ENCODE data around the gene ICE1. TPM values are rescaled to one million over a fixed set of nuclear protein-coding genes. Genes with fewer than 3 reads are reported as not detected.
"Not testable (repeated sequence)": the region's sequence is repeated elsewhere in the genome, so short reads cannot be mapped to it uniquely, and the experiment has no call there.

Gene ICE1
- total RNA-seq, 8 experiments from 2014 or later: 17.8 to 39.2 (median 26.0) TPM

DNA sequence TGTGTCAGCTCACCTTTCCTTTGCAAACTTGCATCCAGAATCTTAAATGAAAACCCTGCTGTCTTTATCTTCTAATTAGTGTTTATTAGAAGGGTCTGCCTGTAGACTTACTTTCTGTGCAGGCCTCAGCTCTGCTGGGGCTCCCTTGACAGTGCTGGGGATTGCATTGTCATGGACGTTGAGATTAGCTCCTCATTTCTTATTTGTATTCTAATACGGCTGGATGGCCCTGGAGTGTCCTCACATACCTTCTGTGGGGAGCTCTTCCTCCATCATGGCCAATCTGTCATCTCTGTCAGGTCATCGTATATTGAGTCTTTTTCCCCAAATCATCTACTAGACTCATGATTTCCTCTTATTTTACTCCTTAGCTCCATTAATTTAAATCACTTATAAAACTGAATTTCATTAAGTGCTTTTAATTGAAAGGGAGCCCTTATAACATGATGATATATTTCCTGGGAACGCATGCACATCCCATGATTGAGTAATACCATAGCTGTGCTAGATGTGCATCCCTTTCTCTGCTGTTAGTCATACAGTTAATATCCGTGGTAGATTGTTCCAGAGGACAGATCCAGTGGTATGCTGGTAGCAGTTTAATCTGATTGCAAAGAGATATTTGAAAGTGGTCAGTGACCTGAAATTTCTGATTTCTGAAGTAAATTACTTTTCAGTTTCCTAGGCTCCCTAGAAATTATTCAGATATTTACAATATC lies 61.6 kb downstream of the ICE1 start:
- no peak overlapping the region for H3K27ac ChIP-seq
- H3K4me1 ChIP-seq (replicated peaks in 1 of 2): no peaks in the 10 kb centered on the region
- peak in 5 of 8 experiments; percentile 19 to 73 (median 38) for ATAC-seq (replicated peaks in 6 of 8)
- 44 to 100% (median 64%) methylated on average over 1 to 5 of the region's 5 CpGs; no CpG with 5 or more reads in 1 of the 10 experiments for WGBS, 10 experiments
- H3K4me3 ChIP-seq: no peak overlapping the region
- in situ Hi-C loops (cut with MboI; ENCODE audit: low pct_unique_long_range_greater_than_20kb in 2 of 9, low sequenced_read_pairs in 9 of 9, unreplicated experiment in 9 of 9): loop anchor here (25.0 kb wide), 6 partner anchors 878 to 1253 kb away; no protein-coding TSS in a partner anchor

DNA sequence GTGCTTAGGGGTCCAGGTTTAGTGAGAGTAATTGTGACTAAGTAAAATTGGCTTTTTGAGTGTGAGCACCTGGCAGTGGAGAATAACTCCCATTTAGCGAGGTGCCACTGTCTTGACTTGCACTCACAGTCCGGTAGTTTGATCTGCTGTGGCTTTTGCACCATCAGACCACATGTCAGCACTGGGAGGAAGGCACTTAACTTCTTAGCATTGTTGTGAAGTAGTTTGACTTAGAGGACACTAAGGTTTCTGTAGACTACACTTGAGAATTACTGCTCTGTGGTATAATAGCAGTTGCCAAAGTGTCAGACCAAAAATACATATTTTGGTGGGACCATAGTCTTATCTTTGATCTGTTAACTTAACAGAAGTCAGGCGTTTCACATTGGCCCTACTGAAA lies 63.6 kb downstream of the ICE1 start:
- Histone ChIP-seq H3K4me3 (no peak overlapping the region), H3K27ac (no peak overlapping the region), H3K4me1 (replicated peaks in 1 of 2) (no peaks in the 10 kb centered on the region)
- no peak for ATAC-seq (replicated peaks in 6 of 8)
- in situ Hi-C loops (cut with MboI; ENCODE audit: low pct_unique_long_range_greater_than_20kb in 2 of 9, low sequenced_read_pairs in 9 of 9, unreplicated experiment in 9 of 9): loop anchor here (25.0 kb wide), 6 partner anchors 876 to 1251 kb away; no protein-coding TSS in a partner anchor
- 17 to 100% (median 88%) methylated on average over 1 to 3 of the region's 3 CpGs; no CpG with 5 or more reads in 2 of the 10 experiments for WGBS, 10 experiments

DNA sequence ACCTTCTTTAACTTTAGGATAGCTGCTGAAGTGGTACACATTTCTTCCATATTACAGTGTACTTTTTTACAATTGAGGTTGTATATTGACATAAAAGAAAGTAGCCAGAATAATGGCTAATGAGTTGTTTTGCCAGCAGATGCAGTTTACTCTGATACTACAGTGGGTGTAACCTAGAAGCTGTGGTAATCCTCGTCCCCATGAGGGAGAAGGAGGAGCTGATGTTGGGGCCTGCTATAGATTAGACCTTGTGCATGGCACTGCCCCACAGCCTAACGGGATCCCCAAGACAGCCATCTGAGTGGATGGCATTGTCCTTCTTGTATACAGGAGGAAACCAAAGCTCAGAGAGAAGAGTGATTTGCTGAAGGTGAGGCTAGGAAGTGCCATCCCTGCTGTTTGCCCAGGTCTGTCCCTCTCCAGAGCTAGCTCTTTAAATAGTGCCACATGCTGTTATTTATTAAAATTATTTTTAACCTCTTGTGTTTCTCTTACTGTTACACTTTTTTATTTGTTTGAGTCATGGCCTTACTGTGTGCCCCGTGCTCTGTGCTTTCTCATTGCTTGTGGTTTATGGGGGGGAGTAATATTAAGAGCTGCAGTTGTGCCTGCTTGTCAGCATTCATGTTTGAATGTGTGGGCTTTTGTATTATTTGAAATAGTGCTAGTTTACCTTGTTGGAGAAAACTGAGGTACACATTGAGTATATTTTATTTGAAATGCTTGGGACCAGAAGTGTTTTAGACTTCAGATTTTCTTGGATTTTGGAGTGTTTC lies 65.3 kb downstream of the ICE1 start:
- H3K4me1 ChIP-seq (replicated peaks in 1 of 2): peaks cover 0 to 2% of the 10 kb centered on the region in 2 donors
- ATAC-seq (replicated peaks in 6 of 8): peak in 2 of 8 experiments; percentile 59 to 67
- no peak overlapping the region for H3K27ac ChIP-seq
- 26 to 100% (median 78%) methylated on average over 1 to 3 of the region's 3 CpGs; no CpG with 5 or more reads in 5 of the 10 experiments for WGBS, 10 experiments
- H3K4me3 ChIP-seq: no peak overlapping the region
- in situ Hi-C loops (cut with MboI; ENCODE audit: low pct_unique_long_range_greater_than_20kb in 2 of 9, low sequenced_read_pairs in 9 of 9, unreplicated experiment in 9 of 9): loop anchor here (25.0 kb wide), 6 partner anchors 875 to 1250 kb away; no protein-coding TSS in a partner anchor

DNA sequence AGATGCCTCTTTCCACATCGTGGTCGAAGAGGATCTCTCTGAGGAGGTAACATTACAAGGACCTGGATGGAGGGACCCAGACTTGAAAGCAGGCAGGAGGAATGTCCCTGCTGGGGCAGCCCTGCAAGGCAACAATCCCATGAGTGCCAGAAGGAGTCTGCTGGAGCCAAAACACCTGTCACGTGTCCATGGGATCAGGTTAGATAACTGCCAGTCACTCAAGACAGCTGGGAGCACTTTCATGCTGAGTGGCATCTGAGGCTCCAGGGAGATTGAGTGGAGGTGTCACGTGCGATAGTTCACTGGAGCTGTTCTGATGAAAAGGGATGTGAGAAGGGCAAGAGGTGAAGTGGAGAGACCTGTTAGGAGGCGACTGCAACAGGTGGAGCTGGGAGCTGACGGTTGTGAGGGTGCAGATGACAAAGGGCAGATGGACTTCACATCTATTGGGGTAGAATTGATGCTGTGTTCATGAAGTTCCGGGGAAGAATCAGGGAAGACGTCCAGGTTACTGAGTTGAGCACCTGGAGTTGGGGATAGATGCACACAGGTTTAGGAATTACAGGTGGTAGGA lies 68.4 kb downstream of the ICE1 start:
- in situ Hi-C loops (cut with MboI; ENCODE audit: low pct_unique_long_range_greater_than_20kb in 2 of 9, low sequenced_read_pairs in 9 of 9, unreplicated experiment in 9 of 9): loop anchor here (25.0 kb wide), 6 partner anchors 871 to 1246 kb away; no protein-coding TSS in a partner anchor
- 0 to 96% (median 78%) methylated on average over 1 to 8 of the region's 9 CpGs; no CpG with 5 or more reads in 1 of the 10 experiments for WGBS, 10 experiments
- Histone ChIP-seq H3K27ac (no peak overlapping the region), H3K4me3 (no peak overlapping the region), H3K4me1 (replicated peaks in 1 of 2) (peaks cover 2 to 10% of the 10 kb centered on the region in 2 donors)
- ATAC-seq (replicated peaks in 6 of 8): no peak

DNA sequence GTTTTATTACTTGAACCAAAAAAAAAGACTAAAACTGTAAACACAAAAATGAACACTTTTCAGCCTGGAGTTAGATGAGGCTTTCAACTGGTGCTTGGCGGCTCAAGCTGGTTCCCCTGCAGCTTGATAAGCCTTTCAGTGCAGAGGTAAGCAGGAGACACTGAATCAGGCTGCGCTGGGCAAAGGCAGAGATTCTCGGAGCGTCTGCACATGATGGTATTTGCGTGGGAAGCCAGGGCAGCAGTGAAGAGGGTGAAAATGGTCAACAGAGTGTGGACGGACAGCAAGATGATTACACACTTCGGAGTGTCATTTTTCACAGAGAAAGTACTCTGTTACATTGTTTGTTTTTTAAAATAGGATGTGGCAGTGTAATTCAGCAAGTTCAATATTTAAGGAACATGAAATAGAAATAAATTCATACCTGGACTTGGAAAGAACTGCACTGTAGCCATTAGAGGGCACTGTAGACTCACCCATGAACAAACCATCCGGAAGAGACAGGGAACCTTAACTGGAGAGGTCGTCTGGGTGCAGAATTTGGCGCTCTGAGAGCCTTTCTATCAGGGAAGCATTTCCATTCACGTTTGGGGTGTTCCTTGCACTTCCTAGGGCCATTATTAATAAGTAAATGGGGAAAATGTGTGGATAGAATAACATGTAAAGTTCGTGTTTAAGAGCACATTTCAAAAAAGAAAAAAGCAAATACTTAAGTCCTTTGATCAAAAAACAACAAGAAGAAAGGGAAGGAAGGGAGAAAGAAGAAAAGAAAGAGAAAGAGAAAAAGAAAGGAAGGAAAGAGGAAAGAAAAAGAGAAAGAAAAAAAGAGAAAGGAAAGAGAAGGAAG lies 69.8 kb downstream of the ICE1 start:
- in situ Hi-C loops (cut with MboI; ENCODE audit: low pct_unique_long_range_greater_than_20kb in 2 of 9, low sequenced_read_pairs in 9 of 9, unreplicated experiment in 9 of 9): loop anchor here (25.0 kb wide), 6 partner anchors 870 to 1245 kb away; no protein-coding TSS in a partner anchor
- no peak overlapping the region for H3K4me3 ChIP-seq
- WGBS, 10 experiments: 4 to 39% (median 21%) methylated on average over 2 to 12 of the region's 12 CpGs
- no peak overlapping the region for H3K27ac ChIP-seq
- ATAC-seq (replicated peaks in 6 of 8): peak in 4 of 8 experiments; percentile 19 to 43 (median 34)
- H3K4me1 ChIP-seq (replicated peaks in 1 of 2): peaks cover 7 to 13% of the 10 kb centered on the region in 2 donors

DNA sequence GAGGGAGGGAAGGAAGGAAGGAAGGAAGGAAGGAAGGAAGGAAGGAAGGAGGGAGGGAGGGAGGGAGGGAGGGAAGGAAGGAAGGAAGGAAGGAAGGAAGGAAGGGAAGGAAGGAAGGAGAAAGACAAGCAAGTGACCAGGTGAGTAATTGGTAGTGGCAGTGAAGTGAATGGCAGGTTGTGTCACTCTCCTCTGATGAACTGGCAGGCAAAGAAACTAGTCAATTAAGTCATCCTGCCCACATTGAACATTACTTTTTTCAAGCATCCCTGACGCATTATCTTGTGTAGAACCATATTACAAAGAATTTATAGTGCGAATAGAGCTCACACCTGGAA lies 70.4 kb downstream of the ICE1 start:
- WGBS, 10 experiments: 80 to 100% (median 100%) methylated on average over 1 to 2 of the region's 2 CpGs; no CpG with 5 or more reads in 4 of the 10 experiments
- in situ Hi-C loops (cut with MboI; ENCODE audit: low pct_unique_long_range_greater_than_20kb in 2 of 9, low sequenced_read_pairs in 9 of 9, unreplicated experiment in 9 of 9): loop anchor here (25.0 kb wide), 6 partner anchors 869 to 1244 kb away; no protein-coding TSS in a partner anchor
- not testable (repeated sequence) for H3K27ac ChIP-seq; ATAC-seq (replicated peaks in 6 of 8); H3K4me3 ChIP-seq
- H3K4me1 ChIP-seq (replicated peaks in 1 of 2): peaks cover 10 to 16% of the 10 kb centered on the region in 2 donors

DNA sequence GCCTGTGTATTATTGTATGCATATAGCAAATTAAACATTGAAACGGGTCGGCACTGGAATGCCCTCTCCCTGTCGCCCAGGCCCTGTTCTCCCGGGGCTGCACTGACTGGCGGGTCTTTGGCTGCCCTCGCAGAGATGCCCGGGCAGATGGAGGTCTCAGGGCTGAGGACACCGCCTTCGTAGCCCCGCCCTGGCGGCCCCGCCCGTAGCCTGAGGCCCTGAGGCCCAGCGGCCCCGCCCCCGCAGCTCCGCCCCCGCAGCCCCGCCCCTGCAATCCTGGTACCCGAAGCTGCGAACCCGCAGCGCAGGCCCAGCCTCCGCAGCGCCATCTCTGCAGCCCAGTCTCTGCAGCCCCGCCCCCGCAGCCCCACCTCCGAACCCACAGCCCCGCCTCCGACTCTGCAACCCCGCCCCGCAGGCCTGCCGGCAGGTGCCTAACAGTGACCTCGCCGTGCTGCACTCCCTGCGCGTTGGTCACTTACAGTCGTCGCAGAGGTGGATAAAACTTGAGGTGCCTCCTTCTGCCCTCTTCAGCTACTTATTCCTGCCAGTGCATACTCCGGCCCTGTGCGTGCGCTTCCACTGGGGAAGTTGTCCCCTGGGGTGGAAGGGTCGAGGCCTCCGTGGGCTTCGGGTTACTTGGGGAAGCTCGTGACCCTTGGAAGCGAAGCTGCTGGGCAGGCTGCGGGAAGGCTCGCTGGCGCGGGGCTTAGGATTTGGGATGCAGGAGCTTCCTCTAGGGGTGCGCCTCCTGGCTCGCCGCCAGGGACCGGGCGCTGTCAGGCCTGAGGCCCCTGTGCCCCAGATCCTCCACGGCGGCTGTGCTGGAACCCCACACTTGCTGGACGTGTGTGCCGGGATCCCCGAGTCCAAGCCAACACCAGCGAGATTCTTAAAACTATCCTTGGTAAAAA lies 72.3 kb downstream of the ICE1 start:
- in situ Hi-C loops (cut with MboI; ENCODE audit: low pct_unique_long_range_greater_than_20kb in 2 of 9, low sequenced_read_pairs in 9 of 9, unreplicated experiment in 9 of 9): loop anchor here (25.0 kb wide), 6 partner anchors 868 to 1243 kb away; no protein-coding TSS in a partner anchor
- H3K4me3 ChIP-seq: no peak overlapping the region
- H3K4me1 ChIP-seq (replicated peaks in 1 of 2): peaks cover 10 to 16% of the 10 kb centered on the region in 2 donors
- ATAC-seq (replicated peaks in 6 of 8): peak; percentile 53 to 94 (median 84)
- 19 to 100% (median 54%) methylated on average over 2 to 11 of the region's 62 CpGs; no CpG with 5 or more reads in 6 of the 10 experiments for WGBS, 10 experiments
- no peak overlapping the region for H3K27ac ChIP-seq

DNA sequence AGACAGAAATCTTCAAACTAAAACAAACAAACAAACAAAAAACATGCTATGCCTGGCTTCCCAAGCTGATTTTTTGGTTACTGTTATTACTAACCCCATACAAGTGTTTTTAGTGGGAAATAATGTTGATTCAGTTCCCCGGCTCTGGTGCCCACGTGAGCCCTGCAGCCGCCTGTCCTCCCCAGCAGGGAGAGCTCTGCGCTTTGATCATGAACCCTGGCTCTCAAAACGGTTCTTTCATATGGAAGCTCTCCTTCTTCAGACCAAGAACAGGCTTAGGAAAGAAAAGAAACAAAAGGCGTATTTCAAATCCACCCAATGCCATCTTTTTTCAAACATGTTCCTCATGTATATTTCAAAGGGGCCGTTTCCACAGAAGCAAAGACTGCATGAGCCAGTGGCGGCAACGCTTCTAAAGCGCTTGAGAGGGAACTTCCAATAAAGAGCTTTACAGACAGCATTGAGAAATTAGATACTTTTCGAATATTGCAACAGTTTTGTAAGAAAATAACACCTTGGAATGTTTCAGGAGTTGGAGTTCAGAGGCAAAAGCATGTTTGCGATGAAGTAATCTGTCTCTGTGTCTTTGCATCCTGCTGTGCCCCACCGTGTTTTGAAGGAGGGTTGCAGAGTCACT lies 74.8 kb downstream of the ICE1 start:
- peaks cover 10 to 16% of the 10 kb centered on the region in 2 donors for H3K4me1 ChIP-seq (replicated peaks in 1 of 2)
- in situ Hi-C loops (cut with MboI; ENCODE audit: low pct_unique_long_range_greater_than_20kb in 2 of 9, low sequenced_read_pairs in 9 of 9, unreplicated experiment in 9 of 9): loop anchor here (25.0 kb wide), 6 partner anchors 865 to 1240 kb away; no protein-coding TSS in a partner anchor
- no peak overlapping the region for H3K27ac ChIP-seq
- WGBS, 10 experiments: 0 to 54% (median 19%) methylated on average over 1 to 13 of the region's 13 CpGs; no CpG with 5 or more reads in 2 of the 10 experiments
- peak; percentile 64 to 90 (median 80) for ATAC-seq (replicated peaks in 6 of 8)
- no peak overlapping the region for H3K4me3 ChIP-seq

DNA sequence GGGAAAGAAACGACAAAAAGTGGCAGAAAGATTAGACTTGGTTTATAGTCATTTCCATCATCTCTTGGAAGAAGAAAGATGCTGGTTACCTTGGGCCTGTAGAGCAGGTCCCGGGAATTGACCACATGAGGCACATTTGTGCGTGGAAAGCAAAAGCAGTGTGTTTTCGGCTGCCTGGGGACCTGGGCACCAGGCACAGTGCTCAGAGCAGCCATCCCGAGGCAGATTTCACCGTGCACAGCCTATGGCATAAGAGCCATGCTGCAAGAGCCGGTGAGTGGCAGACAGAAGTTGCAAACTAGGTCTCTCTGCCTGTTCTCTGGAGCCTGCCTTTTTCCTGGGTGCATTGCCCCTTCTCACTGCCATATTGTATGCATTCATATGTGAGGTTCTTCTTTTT lies 77.0 kb downstream of the ICE1 start:
- H3K4me3 ChIP-seq: no peak overlapping the region
- WGBS, 10 experiments: 15 to 100% (median 86%) methylated on average over 1 to 7 of the region's 7 CpGs; no CpG with 5 or more reads in 3 of the 10 experiments
- in situ Hi-C loops (cut with MboI; ENCODE audit: low pct_unique_long_range_greater_than_20kb in 2 of 9, low sequenced_read_pairs in 9 of 9, unreplicated experiment in 9 of 9): loop anchor here (25.0 kb wide), 6 partner anchors 863 to 1238 kb away; no protein-coding TSS in a partner anchor
- no peak for ATAC-seq (replicated peaks in 6 of 8)
- H3K27ac ChIP-seq: no peak overlapping the region
- H3K4me1 ChIP-seq (replicated peaks in 1 of 2): peaks cover 7% of the 10 kb centered on the region in 2 donors

DNA sequence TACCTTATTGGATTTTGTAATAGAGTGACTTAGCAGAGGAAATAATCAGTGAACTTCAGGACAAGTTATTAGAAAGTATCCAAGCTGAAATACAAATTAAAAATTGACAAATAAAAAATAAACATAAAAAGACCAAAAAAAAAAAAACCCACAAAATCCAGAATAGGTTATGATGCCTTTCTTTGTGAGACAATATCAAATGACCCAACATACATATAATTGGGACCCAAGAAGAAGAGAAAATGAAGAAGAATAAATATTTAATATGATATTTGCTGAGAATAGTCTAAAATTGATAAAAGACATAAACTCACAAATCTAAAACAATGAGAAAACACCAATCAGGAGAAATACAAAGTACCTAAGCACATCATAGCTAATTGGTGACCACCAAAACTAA lies 81.8 kb downstream of the ICE1 start:
- H3K4me1 ChIP-seq (replicated peaks in 1 of 2): no peaks in the 10 kb centered on the region
- ATAC-seq (replicated peaks in 6 of 8): no peak
- in situ Hi-C loops (cut with MboI; ENCODE audit: low pct_unique_long_range_greater_than_20kb in 2 of 9, low sequenced_read_pairs in 9 of 9, unreplicated experiment in 9 of 9): loop anchor here in 1 of 9 experiments (25.0 kb wide), 1 partner anchor 383 kb away; no protein-coding TSS in a partner anchor
- no peak overlapping the region for H3K27ac ChIP-seq
- H3K4me3 ChIP-seq: no peak overlapping the region

DNA sequence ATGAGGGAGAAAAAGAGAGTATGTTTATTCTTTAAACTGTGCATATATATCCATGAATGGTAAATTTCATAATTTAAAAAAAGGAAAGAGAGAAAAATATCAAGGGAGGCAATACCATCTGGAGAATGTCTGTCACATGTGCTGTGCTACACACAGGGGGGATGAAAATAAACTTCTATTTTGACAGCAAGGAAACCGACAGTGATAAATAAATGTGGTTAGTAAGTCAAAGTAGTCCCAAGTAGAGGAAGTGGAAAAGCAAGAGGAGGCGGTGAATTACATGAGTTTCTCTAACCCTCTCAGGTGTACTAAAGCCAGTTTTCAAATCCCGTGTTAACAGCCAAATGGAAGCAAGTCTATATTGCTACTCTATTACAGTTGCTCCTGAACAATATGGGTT lies 83.3 kb downstream of the ICE1 start:
- Histone ChIP-seq H3K4me1 (replicated peaks in 1 of 2) (no peaks in the 10 kb centered on the region), H3K4me3 (no peak overlapping the region), H3K27ac (no peak overlapping the region)
- ATAC-seq (replicated peaks in 6 of 8): no peak
- 0 to 100% (median 80%) methylated on average over 1 to 3 of the region's 3 CpGs for WGBS, 10 experiments
- in situ Hi-C loops (cut with MboI; ENCODE audit: low pct_unique_long_range_greater_than_20kb in 2 of 9, low sequenced_read_pairs in 9 of 9, unreplicated experiment in 9 of 9): loop anchor here in 1 of 9 experiments (25.0 kb wide), 1 partner anchor 381 kb away; no protein-coding TSS in a partner anchor
